GM12892 (cell line): Measurements from ENCODE around the gene UQCR11.

Experiments
- DNase-seq: peaks from one replicate; pipeline ENCODE4 v3.0.0; 2011; ENCODE audit not compliant: insufficient read length
- FAIRE-seq: peaks from 2 replicates; lab custom pipeline; 2011; peaks lifted over from hg19 to GRCh38; lab: Jason Lieb, UNC
- POLR2A ChIP-seq: IDR thresholded peaks from 2 replicates; pipeline ENCODE4 v1.6.1; 2011; ENCODE audit warnings: low read depth, low read length, control low read depth
- POLR2AphosphoS5 ChIP-seq: IDR thresholded peaks from 2 replicates; pipeline ENCODE4 v1.6.1; 2011; ENCODE audit warnings: low read depth, low read length, control low read depth
- TAF1 ChIP-seq: IDR thresholded peaks from 2 replicates; pipeline ENCODE4 v1.6.1; 2011; ENCODE audit warnings: low read depth, mild to moderate bottlenecking, control low read depth, low read length, borderline replicate concordance

UQCR11 gene

GRCh38 chr19:1580382-1580781, 24.9 kb downstream of the UQCR11 start:
- TF ChIP-seq POLR2A (no peak), TAF1 (no peak), POLR2AphosphoS5 (no peak)
- FAIRE-seq, result no peak
- no peak for DNase-seq

GRCh38 chr19:1579222-1579621, 26.0 kb downstream of the UQCR11 start:
- FAIRE-seq, result no peak
- DNase-seq, result no peak
- TF ChIP-seq POLR2AphosphoS5 (no peak), POLR2A (no peak), TAF1 (no peak)

GRCh38 chr19:1577929-1578618, 27.2 kb downstream of the UQCR11 start:
- no peak for FAIRE-seq
- no peak for DNase-seq
- TF ChIP-seq POLR2A (no peak), POLR2AphosphoS5 (no peak), TAF1 (no peak)

- no peak for DNase-seq
- no peak for FAIRE-seq
- TF ChIP-seq POLR2AphosphoS5, result no peak
These were observed 28.0 kb downstream of the UQCR11 start for GRCh38 chr19:1577090-1577928.

GRCh38 chr19:1576242-1577089, 28.8 kb downstream of the UQCR11 start:
- DNase-seq, result no peak
- TF ChIP-seq TAF1 (no peak), POLR2A (no peak), POLR2AphosphoS5 (no peak)
- no peak for FAIRE-seq

GRCh38 chr19:1575323-1576241, 29.7 kb downstream of the UQCR11 start:
- TF ChIP-seq POLR2A (no peak), POLR2AphosphoS5 (no peak), TAF1 (no peak)
- FAIRE-seq (no peak), DNase-seq (no peak)

- DNase-seq (no peak), FAIRE-seq (no peak)
- TF ChIP-seq TAF1, result no peak
These were observed 30.7 kb downstream of the UQCR11 start for GRCh38 chr19:1574354-1575136.

GRCh38 chr19:1572795-1573194, 32.5 kb downstream of the UQCR11 start:
- no peak for TF ChIP-seq POLR2AphosphoS5
- no peak for TF ChIP-seq POLR2A
- TF ChIP-seq TAF1, result no peak
- FAIRE-seq, result no peak
- DNase-seq, result no peak

- no peak for DNase-seq
- no peak for TF ChIP-seq POLR2AphosphoS5
- TF ChIP-seq TAF1, result no peak
- TF ChIP-seq POLR2A, result no peak
- FAIRE-seq, result no peak
These were observed 33.9 kb downstream of the UQCR11 start for GRCh38 chr19:1571358-1571757.

GRCh38 chr19:1570836-1571235, 34.4 kb downstream of the UQCR11 start:
- FAIRE-seq, result no peak
- no peak for TF ChIP-seq TAF1
- no peak for DNase-seq
